ENCODE measurements around the gene DDX46.
"Not testable (repeated sequence)": the region's sequence is repeated elsewhere in the genome, so short reads cannot be mapped to it uniquely, and the experiment has no call there.

DDX46 gene

GRCh38 chr5:134758504-134759341, at the start of gene DDX46:
Gene DDX46, plus strand, starts transcription at chr5:134758779. Its CDS starts 160 bp downstream, at chr5:134758939.
- peak; percentile 80 to 87 for DNase-seq (ENCODE audit: low read depth in 2 of 2, low spot score in 1 of 2)

GRCh38 chr5:134714120-134714519, 44.5 kb upstream of the DDX46 start:
- DNase-seq (ENCODE audit: low read depth in 2 of 2, low spot score in 1 of 2): no peak

- no peak for DNase-seq (ENCODE audit: low read depth in 2 of 2, low spot score in 1 of 2)
Observed at GRCh38 chr5:134714541-134714940, 44.0 kb upstream of the DDX46 start.

GRCh38 chr5:134715466-134715865, 43.1 kb upstream of the DDX46 start:
- not testable (repeated sequence) for DNase-seq (ENCODE audit: low read depth in 2 of 2, low spot score in 1 of 2)

GRCh38 chr5:134724872-134725271, 33.7 kb upstream of the DDX46 start:
- DNase-seq (ENCODE audit: low read depth in 2 of 2, low spot score in 1 of 2): no peak

GRCh38 chr5:134732819-134733218, 25.8 kb upstream of the DDX46 start:
- DNase-seq (ENCODE audit: low read depth in 2 of 2, low spot score in 1 of 2): no peak

GRCh38 chr5:134735243-134735642, 23.3 kb upstream of the DDX46 start:
- no peak for DNase-seq (ENCODE audit: low read depth in 2 of 2, low spot score in 1 of 2)

- DNase-seq (ENCODE audit: low read depth in 2 of 2, low spot score in 1 of 2): no peak
Observed at GRCh38 chr5:134736173-134736812, 22.3 kb upstream of the DDX46 start.

- peak; percentile 89 to 94 for DNase-seq (ENCODE audit: low read depth in 2 of 2, low spot score in 1 of 2)
Observed at GRCh38 chr5:134738133-134738962, 20.2 kb upstream of the DDX46 start, which contains the start of gene CAMLG. Gene CAMLG, plus strand, starts transcription at chr5:134738548. Its CDS starts 73 bp downstream, at chr5:134738621.

GRCh38 chr5:134738963-134739661, 19.5 kb upstream of the DDX46 start:
- DNase-seq (ENCODE audit: low read depth in 2 of 2, low spot score in 1 of 2): no peak

- DNase-seq (ENCODE audit: low read depth in 2 of 2, low spot score in 1 of 2): no peak
Observed at GRCh38 chr5:134741052-134741451, 17.5 kb upstream of the DDX46 start.

- DNase-seq (ENCODE audit: low read depth in 2 of 2, low spot score in 1 of 2): no peak
Observed at GRCh38 chr5:134742134-134742533, 16.4 kb upstream of the DDX46 start.

- no peak for DNase-seq (ENCODE audit: low read depth in 2 of 2, low spot score in 1 of 2)
Observed at GRCh38 chr5:134749415-134749814, 9.2 kb upstream of the DDX46 start.

GRCh38 chr5:134758176-134758503, 439 bp upstream of the DDX46 start:
- DNase-seq (ENCODE audit: low read depth in 2 of 2, low spot score in 1 of 2): no peak

- not testable (repeated sequence) for DNase-seq (ENCODE audit: low read depth in 2 of 2, low spot score in 1 of 2)
Observed at GRCh38 chr5:134767528-134768291, 9.1 kb downstream of the DDX46 start.

GRCh38 chr5:134769206-134769605, 10.6 kb downstream of the DDX46 start:
- no peak for DNase-seq (ENCODE audit: low read depth in 2 of 2, low spot score in 1 of 2)

- DNase-seq (ENCODE audit: low read depth in 2 of 2, low spot score in 1 of 2): no peak
Observed at GRCh38 chr5:134772461-134773125, 14.0 kb downstream of the DDX46 start.

- DNase-seq (ENCODE audit: low read depth in 2 of 2, low spot score in 1 of 2): no peak
Observed at GRCh38 chr5:134777366-134777765, 18.8 kb downstream of the DDX46 start.

- DNase-seq (ENCODE audit: low read depth in 2 of 2, low spot score in 1 of 2): no peak
Observed at GRCh38 chr5:134784241-134784920, 25.8 kb downstream of the DDX46 start.
